Loucy (cell line): ENCODE measurements around the gene GFRA1.

ENCODE experiments used
- EZH2phosphoT487 ChIP-seq: fragments of 200-600 bp; IDR thresholded peaks from 2 replicates; pipeline ENCODE4 v1.6.1; 2018; ENCODE audit warnings: antibody characterized with exemption, mild to moderate bottlenecking, moderate library complexity, borderline replicate concordance
- TF ChIP-seq, protein P1 (sequence below): fragments of 200-600 bp; sonication (generic); conservative IDR thresholded peaks from 2 replicates; pipeline ENCODE4 v1.5.1; 2014; ENCODE audit warnings: mild to moderate bottlenecking, antibody characterized with exemption, low read length

DNA sequence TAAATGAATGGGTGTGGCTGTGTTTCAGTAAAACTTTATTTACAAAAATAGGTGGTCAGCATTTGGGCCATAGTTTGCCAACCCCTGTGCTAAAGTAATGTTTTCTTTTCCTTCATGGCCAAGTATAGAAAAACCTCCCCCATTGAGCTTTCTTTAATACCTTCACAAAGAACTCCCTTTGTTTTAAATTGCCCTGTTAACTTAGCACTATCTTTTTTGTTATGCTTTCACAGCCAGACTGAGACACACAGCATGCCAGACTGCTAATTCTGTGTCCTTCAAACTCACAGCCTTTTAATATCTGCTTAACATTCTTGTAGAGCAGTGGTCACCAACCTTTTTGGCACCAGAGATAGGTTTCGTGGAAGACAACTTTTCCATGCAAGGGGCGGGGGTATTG lies 78.0 kb downstream of the GFRA1 start:
- TF ChIP-seq, protein P1, sequence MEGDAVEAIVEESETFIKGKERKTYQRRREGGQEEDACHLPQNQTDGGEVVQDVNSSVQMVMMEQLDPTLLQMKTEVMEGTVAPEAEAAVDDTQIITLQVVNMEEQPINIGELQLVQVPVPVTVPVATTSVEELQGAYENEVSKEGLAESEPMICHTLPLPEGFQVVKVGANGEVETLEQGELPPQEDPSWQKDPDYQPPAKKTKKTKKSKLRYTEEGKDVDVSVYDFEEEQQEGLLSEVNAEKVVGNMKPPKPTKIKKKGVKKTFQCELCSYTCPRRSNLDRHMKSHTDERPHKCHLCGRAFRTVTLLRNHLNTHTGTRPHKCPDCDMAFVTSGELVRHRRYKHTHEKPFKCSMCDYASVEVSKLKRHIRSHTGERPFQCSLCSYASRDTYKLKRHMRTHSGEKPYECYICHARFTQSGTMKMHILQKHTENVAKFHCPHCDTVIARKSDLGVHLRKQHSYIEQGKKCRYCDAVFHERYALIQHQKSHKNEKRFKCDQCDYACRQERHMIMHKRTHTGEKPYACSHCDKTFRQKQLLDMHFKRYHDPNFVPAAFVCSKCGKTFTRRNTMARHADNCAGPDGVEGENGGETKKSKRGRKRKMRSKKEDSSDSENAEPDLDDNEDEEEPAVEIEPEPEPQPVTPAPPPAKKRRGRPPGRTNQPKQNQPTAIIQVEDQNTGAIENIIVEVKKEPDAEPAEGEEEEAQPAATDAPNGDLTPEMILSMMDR = no peak
- no peak for TF ChIP-seq EZH2phosphoT487
